ENCODE measurements around the gene REELD1.

Gene REELD1

DNA sequence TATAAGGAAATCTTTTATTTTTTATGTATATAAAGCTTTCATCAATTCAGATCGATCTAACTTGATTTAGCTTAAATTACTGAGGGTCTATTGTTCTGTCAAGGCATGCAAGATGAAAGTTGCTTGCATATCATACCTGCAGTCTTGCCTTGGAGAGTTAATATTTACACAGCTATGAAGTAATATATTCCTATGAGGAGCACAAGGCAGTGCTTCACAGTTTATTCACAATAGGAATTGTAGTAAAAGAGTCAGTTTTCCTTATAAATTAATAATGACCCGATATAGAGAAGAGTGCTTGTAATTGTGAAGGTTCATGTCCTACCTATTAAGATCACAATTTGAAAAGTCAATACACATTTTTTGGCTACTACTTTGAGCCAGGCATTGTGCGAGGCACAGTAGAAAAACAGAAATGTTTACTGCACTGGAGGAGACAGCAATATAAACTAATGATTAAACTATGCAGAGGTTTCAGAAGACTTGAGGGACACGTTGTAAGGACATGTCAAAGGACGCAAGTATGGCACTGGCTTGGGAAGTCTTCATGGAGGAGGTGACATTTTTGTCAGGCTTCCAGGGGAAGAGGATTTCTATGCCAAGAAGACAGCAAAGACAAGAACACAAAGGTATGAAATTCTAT lies 38.8 kb downstream of the REELD1 start:
- Histone ChIP-seq H3K36me3 (peaks cover 0 to 32% (median 4%) of the 10 kb centered on the region in 11 experiments; a peak in 7 of 22 replicates), H3K27me3 (no peaks in the 10 kb centered on the region), H3K27ac (no peak overlapping the region), H3K9ac (no peak overlapping the region), H3K9me3 (replicated peaks in 1 of 11) (no peaks in the 10 kb centered on the region), H3K4me3 (no peak overlapping the region), H3K4me2 (no peak overlapping the region), H4K20me1 (no peaks in the 10 kb centered on the region), H3K4me1 (no peaks in the 10 kb centered on the region)
- no peak for TF ChIP-seq Cebpa-rat (IDR thresholded peaks at IDR 0.05)

DNA sequence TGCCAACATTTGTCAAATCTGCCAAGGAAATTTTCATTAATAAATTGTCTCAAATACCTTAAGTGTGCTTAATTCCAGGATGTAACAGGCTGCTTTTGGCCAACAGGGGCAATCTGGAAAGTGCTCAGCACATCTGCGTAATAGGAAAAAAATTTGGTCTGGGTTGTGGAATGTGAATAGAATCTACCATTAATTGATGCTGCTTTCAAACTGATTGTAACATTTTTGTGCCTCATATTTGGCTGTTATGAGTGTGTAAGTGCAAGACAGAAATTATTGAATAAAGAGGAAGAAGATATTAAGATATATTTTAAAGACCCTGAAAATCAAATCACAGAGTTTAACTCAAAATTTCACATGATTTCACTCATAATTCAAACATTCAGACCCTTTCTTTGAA lies 41.1 kb downstream of the REELD1 start:
- Histone ChIP-seq H3K27me3 (no peaks in the 10 kb centered on the region), H4K20me1 (no peaks in the 10 kb centered on the region), H3K9me3 (replicated peaks in 1 of 11) (no peaks in the 10 kb centered on the region), H3K9ac (no peak overlapping the region), H3K4me2 (no peak overlapping the region), H3K27ac (no peak overlapping the region), H3K4me3 (no peak overlapping the region), H3K36me3 (peaks cover 0 to 42% (median 4%) of the 10 kb centered on the region in 11 experiments; a peak in 7 of 22 replicates), H3K4me1 (no peaks in the 10 kb centered on the region)
- TF ChIP-seq Cebpa-rat (IDR thresholded peaks at IDR 0.05): no peak

DNA sequence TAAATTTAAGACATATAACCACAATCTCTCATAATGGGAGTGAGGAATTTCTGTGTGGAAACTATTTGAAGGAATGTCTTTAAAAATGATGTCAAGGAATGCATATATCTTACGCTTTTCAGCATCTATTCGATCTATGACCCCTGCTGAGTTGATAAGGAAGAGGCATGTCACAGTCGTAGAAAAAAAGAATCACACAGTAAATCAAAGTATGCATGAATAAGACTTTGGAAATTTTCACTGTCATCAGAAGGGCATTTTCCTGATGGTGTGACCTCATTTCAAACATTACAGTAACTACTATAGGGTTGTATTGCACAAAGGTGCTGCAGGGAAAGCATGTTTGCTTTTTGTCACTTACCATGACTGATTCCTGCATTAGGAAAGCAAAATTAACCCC lies 41.5 kb downstream of the REELD1 start:
- H3K4me2 ChIP-seq: no peak overlapping the region
- H3K9ac ChIP-seq: no peak overlapping the region

DNA sequence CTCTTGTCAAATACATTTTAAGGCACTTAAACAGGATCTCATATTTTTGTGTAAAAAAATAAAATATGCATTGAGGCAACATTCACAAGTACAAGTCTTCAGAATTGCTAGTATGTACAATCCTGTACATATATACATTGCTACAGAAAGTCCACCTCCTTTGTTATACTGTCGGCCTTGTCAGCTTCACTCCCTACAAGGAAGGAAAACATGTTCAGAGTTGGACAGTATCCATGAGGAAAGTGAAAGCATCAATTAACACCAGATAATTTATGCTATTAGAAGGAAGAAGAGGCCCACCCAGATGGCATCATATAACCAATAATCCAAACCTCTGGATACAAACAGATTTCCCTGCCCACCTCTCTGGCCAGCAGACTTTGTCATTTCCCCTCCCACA lies 42.0 kb downstream of the REELD1 start:
- H3K27me3 ChIP-seq: no peaks in the 10 kb centered on the region
- no peak overlapping the region for H3K4me3 ChIP-seq
- no peak overlapping the region for H3K27ac ChIP-seq
- peaks cover 0 to 42% (median 4%) of the 10 kb centered on the region in 11 experiments; a peak in 7 of 22 replicates for H3K36me3 ChIP-seq
- no peak overlapping the region for H3K9ac ChIP-seq
- H3K9me3 ChIP-seq (replicated peaks in 1 of 11): no peaks in the 10 kb centered on the region
- H3K4me2 ChIP-seq: no peak overlapping the region
- no peak for TF ChIP-seq Cebpa-rat (IDR thresholded peaks at IDR 0.05)
- H3K4me1 ChIP-seq: no peaks in the 10 kb centered on the region
- no peaks in the 10 kb centered on the region for H4K20me1 ChIP-seq

More for the DNA sequence above, 41.5 kb downstream of the REELD1 start:
- no peaks in the 10 kb centered on the region for H4K20me1 ChIP-seq
- H3K27me3 ChIP-seq: no peaks in the 10 kb centered on the region
- no peaks in the 10 kb centered on the region for H3K4me1 ChIP-seq
- no peaks in the 10 kb centered on the region for H3K9me3 ChIP-seq (replicated peaks in 1 of 11)
- peaks cover 0 to 42% (median 4%) of the 10 kb centered on the region in 11 experiments; a peak in 7 of 22 replicates for H3K36me3 ChIP-seq
- TF ChIP-seq Cebpa-rat (IDR thresholded peaks at IDR 0.05): no peak
- no peak overlapping the region for H3K27ac ChIP-seq
- no peak overlapping the region for H3K4me3 ChIP-seq

DNA sequence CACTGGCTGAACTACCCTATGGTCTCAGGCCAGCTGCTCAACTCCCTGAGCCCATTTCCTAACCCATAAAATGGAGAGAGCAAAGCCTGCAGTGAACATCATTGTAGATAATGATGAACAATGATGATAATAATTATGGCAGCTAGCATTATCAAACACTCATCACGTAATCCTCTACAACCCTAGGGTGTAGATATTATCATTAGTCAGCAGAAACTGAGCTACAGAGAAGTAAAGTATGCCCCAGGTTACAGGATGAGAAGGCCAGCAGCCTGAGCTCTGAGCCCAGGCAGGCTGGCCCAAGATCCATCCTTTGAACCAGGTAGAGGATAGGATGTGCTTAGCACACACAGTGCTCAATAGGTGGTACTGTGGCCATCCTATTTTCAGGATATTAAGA lies 43.2 kb downstream of the REELD1 start:
- Histone ChIP-seq H4K20me1 (no peaks in the 10 kb centered on the region), H3K27ac (no peak overlapping the region), H3K4me2 (no peak overlapping the region), H3K27me3 (no peaks in the 10 kb centered on the region), H3K4me3 (no peak overlapping the region), H3K36me3 (peaks cover 0 to 46% (median 4%) of the 10 kb centered on the region in 11 experiments; a peak in 7 of 22 replicates), H3K9me3 (replicated peaks in 1 of 11) (no peaks in the 10 kb centered on the region), H3K4me1 (no peaks in the 10 kb centered on the region), H3K9ac (no peak overlapping the region)
- no peak for TF ChIP-seq Cebpa-rat (IDR thresholded peaks at IDR 0.05)

DNA sequence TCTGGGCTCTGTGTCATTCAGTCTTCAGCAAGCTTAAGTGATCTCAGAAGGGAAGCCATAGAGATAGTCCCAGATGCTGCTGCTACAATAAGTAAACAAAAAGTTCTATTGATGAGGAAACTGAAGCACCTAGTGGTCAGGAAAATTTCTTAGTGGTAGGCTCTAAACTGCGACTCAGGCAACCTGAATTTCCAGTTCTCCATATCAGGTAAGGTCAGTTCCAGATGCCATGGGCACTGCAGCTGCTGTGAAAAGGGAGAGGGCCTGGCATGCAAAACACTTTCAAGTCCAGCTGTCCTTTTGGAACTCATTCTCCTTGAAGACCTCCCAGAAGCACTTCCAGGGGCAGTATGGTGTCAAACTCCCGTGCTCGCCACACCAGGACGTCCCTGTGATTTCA lies 46.2 kb downstream of the REELD1 start:
- Histone ChIP-seq H3K9ac (no peak overlapping the region), H3K4me2 (no peak overlapping the region), H3K36me3 (peaks cover 0 to 49% (median 4%) of the 10 kb centered on the region in 11 experiments; a peak in 7 of 22 replicates), H3K4me3 (no peak overlapping the region), H3K9me3 (replicated peaks in 1 of 11) (no peaks in the 10 kb centered on the region), H3K27me3 (no peaks in the 10 kb centered on the region), H3K27ac (no peak overlapping the region), H3K4me1 (no peaks in the 10 kb centered on the region), H4K20me1 (no peaks in the 10 kb centered on the region)
- no peak for TF ChIP-seq Cebpa-rat (IDR thresholded peaks at IDR 0.05)

DNA sequence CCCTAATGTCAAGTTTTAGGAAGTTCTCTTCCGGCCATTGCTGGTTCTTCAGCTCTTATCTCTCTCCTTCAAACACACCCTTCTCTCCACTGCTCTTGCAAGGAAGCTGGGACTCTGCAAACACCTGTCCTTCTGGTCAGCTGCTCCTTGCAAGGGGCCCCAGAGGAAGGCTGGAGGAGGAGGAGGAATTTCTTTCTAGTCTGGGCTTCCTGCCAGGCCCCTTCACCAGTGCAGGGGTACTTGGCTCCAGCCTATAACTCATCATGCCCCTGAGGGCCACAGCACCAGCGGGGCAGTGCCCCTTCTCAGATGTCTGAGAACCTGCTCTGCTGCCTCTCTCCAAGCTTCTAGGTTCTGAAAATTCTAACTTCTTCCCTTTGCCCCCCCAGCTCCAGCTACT lies 46.7 kb downstream of the REELD1 start:
- no peak overlapping the region for H3K27ac ChIP-seq
- no peaks in the 10 kb centered on the region for H4K20me1 ChIP-seq
- H3K9me3 ChIP-seq (replicated peaks in 1 of 11): no peaks in the 10 kb centered on the region
- H3K27me3 ChIP-seq: no peaks in the 10 kb centered on the region
- no peak overlapping the region for H3K9ac ChIP-seq
- no peaks in the 10 kb centered on the region for H3K4me1 ChIP-seq
- TF ChIP-seq Cebpa-rat (IDR thresholded peaks at IDR 0.05): no peak
- H3K4me3 ChIP-seq: no peak overlapping the region
- H3K4me2 ChIP-seq: no peak overlapping the region
- peaks cover 0 to 44% (median 4%) of the 10 kb centered on the region in 11 experiments; a peak in 7 of 22 replicates for H3K36me3 ChIP-seq

DNA sequence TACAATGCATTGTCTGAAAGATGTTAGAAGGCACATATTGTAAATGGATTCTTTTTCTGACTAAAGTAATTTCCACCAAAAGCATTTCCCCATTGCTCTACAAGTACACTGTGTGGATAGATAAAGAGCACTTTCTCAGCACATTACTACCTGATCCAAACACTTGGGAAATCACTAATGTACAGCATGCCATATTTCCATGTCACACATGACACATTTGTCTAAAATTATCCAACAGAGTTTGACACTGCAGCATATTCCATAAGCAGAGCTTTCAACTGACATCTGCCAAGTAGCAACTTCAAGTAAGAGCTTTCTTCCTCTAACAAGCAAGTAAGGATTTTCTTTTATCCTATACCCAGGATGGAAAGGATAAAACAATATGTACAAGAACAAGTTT lies 49.5 kb downstream of the REELD1 start:
- no peak overlapping the region for H3K4me2 ChIP-seq
- peaks cover 0 to 24% (median 0%) of the 10 kb centered on the region in 11 experiments; a peak in 4 of 22 replicates for H3K36me3 ChIP-seq
- H4K20me1 ChIP-seq: no peaks in the 10 kb centered on the region
- no peak overlapping the region for H3K27ac ChIP-seq
- no peaks in the 10 kb centered on the region for H3K27me3 ChIP-seq
- no peaks in the 10 kb centered on the region for H3K4me1 ChIP-seq
- no peak for TF ChIP-seq Cebpa-rat (IDR thresholded peaks at IDR 0.05)
- no peaks in the 10 kb centered on the region for H3K9me3 ChIP-seq (replicated peaks in 1 of 11)
- H3K4me3 ChIP-seq: no peak overlapping the region
- no peak overlapping the region for H3K9ac ChIP-seq

DNA sequence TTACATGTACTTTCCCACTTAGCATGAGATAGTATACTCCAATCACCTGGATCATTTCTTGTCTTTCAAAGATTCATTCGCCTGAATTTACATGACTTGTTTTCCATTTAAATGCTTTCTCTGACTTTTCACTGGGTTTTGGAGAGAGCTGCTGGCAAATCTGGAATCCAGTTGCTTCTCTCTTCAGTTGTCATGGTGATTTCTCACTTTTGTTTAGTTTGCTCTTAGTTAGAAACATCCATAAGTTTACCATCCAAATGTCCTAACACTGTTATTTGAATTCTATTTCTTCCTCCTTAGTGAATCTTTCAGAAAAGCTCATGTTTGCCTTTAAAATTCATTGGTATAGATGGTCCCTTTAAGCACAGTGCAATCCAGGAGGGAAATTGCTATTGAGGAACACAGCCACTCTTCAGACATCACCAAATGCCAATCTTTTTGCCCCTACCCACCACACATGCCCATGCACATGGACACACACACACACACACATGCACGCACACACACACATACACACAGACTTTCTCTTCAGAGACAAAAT lies 51.7 kb downstream of the REELD1 start:
- Histone ChIP-seq H3K9ac (no peak overlapping the region), H3K9me3 (replicated peaks in 1 of 11) (no peaks in the 10 kb centered on the region), H3K27me3 (no peaks in the 10 kb centered on the region), H3K4me3 (no peak overlapping the region), H3K4me2 (no peak overlapping the region), H3K27ac (no peak overlapping the region), H4K20me1 (no peaks in the 10 kb centered on the region), H3K36me3 (peaks cover 0 to 29% (median 0%) of the 10 kb centered on the region in 11 experiments; a peak in 4 of 22 replicates), H3K4me1 (peaks cover 0 to 6% (median 0%) of the 10 kb centered on the region in 10 experiments; a peak in 1 of 20 replicates)
- no peak for TF ChIP-seq Cebpa-rat (IDR thresholded peaks at IDR 0.05)

DNA sequence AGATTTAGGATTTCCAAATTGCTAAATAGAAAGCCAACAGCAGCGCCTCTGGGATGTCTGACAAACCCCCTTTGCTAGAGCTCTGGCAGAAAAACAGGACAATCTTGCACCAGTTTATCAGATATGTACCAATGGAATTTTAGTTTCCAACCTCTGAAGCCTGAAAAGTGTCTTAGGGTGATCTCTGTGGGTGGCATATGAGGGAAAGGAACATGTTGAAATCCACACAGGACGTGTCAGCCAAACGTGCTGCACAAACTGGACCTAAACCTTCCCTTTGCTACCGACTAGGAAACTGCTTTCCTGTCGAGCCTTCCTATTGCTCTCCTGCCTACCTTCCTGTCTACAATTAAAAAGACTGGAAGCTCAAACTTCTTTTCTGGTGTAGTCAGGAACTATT lies 53.5 kb downstream of the REELD1 start:
- no peak for TF ChIP-seq Cebpa-rat (IDR thresholded peaks at IDR 0.05)
- Histone ChIP-seq H3K27ac (no peak overlapping the region), H3K36me3 (peaks cover 0 to 20% (median 0%) of the 10 kb centered on the region in 11 experiments; a peak in 4 of 22 replicates), H3K9ac (no peak overlapping the region), H3K4me2 (no peak overlapping the region), H3K9me3 (replicated peaks in 1 of 11) (no peaks in the 10 kb centered on the region), H3K27me3 (no peaks in the 10 kb centered on the region), H4K20me1 (no peaks in the 10 kb centered on the region), H3K4me1 (peaks cover 0 to 6% (median 0%) of the 10 kb centered on the region in 10 experiments; a peak in 1 of 20 replicates), H3K4me3 (no peak overlapping the region)
